GM23248 (cell line): ENCODE data around the gene RBBP5. TPM values are rescaled to one million over a fixed set of nuclear protein-coding genes. Genes with fewer than 3 reads are reported as not detected.
A peak's percentile ranks its signal among the peaks of the same experiment; 100 is the strongest.

ENCODE experiments used
- DNase-seq: peaks from one replicate; pipeline ENCODE4 v3.0.0-alpha.2; 2015
- H2AFZ ChIP-seq: fragments of 200-600 bp; sonication (generic); 2 replicates; pipeline ENCODE4 v1.6.1; 2016; ENCODE audit warnings: antibody characterized with exemption
- H3F3A ChIP-seq: fragments of 200-600 bp; sonication (generic); 2 replicates; pipeline ENCODE4 v1.6.1; 2016; ENCODE audit warnings: mild to moderate bottlenecking, antibody characterized with exemption, mixed run types; ENCODE audit not compliant: insufficient read depth
- H3K27ac ChIP-seq: fragments of 200-600 bp; sonication (generic); 2 replicates; pipeline ENCODE4 v1.5.1; 2016; ENCODE audit warnings: mild to moderate bottlenecking
- H3K27me3 ChIP-seq: fragments of 200-600 bp; sonication (generic); replicated peaks from 2 replicates; pipeline ENCODE4 v1.6.1; 2016; ENCODE audit warnings: mild to moderate bottlenecking; ENCODE audit not compliant: insufficient read depth
- H3K36me3 ChIP-seq: fragments of 200-600 bp; sonication (generic); 2 replicates; pipeline ENCODE4 v1.6.1; 2016; ENCODE audit warnings: low read depth, mild to moderate bottlenecking
- H3K4me1 ChIP-seq: fragments of 200-600 bp; sonication (generic); 2 replicates; pipeline ENCODE4 v1.6.1; 2016; ENCODE audit warnings: mild to moderate bottlenecking; ENCODE audit not compliant: insufficient read depth
- H3K4me2 ChIP-seq: fragments of 200-600 bp; sonication (generic); one replicate; pipeline ENCODE4 v1.6.1; 2016; ENCODE audit warnings: mild to moderate bottlenecking; ENCODE audit not compliant: unreplicated experiment
- H3K4me3 ChIP-seq: fragments of 200-600 bp; sonication (generic); 2 replicates; pipeline ENCODE4 v1.5.1; 2016; ENCODE audit warnings: mild to moderate bottlenecking
- H3K79me2 ChIP-seq: fragments of 200-600 bp; sonication (generic); 2 replicates; pipeline ENCODE4 v1.6.1; 2016; ENCODE audit warnings: mild to moderate bottlenecking; ENCODE audit not compliant: insufficient read depth
- H3K9ac ChIP-seq: fragments of 200-600 bp; sonication (generic); 2 replicates; pipeline ENCODE4 v1.6.1; 2016; ENCODE audit warnings: mild to moderate bottlenecking
- H3K9me2 ChIP-seq: fragments of 200-600 bp; sonication (generic); 2 replicates; pipeline ENCODE4 v1.6.1; 2016; ENCODE audit warnings: mixed run types, mild to moderate bottlenecking, moderate library complexity; ENCODE audit not compliant: insufficient read depth
- H3K9me3 ChIP-seq: fragments of 200-600 bp; sonication (generic); one replicate; pipeline ENCODE4 v1.6.1; 2017; ENCODE audit warnings: low read depth
- H4K20me1 ChIP-seq: fragments of 200-600 bp; sonication (generic); 2 replicates; pipeline ENCODE4 v1.6.0; 2016; ENCODE audit not compliant: insufficient read depth
- EZH2 ChIP-seq: fragments of 200-600 bp; sonication (generic); IDR thresholded peaks from 2 replicates; pipeline ENCODE4 v1.6.1; 2018; ENCODE audit warnings: antibody characterized with exemption, mild to moderate bottlenecking; ENCODE audit not compliant: insufficient read depth, poor library complexity, severe bottlenecking
- EZH2phosphoT487 ChIP-seq: fragments of 200-600 bp; sonication (generic); IDR thresholded peaks from 2 replicates; pipeline ENCODE4 v1.6.1; 2018; ENCODE audit warnings: antibody characterized with exemption, moderate library complexity, mild to moderate bottlenecking, low read depth; ENCODE audit not compliant: insufficient read depth
- WGBS, 2 experiments: methylation state at CpG; one replicate each; pipeline ENCODE4 v1.1.6; 2015 to 2017; ENCODE audit warnings: low lambda C conversion rate in 2 of 2, low coverage in 1 of 2; ENCODE audit errors: missing lambda C conversion rate in 2 of 2; 5-methylcytosine and 5-hydroxymethylcytosine counted together
- in situ Hi-C: fragments of 300-500 bp; cut with MboI; formaldehyde crosslinking; loops from 2 replicates; pipeline ENCODE4 v1.15.0; 2020
- polyA plus RNA-seq: library from polyadenylated mRNA; unstranded; fragments of >200 nt; fragmentation: Nextera tagmentation; extraction: Ambion mirVana; gene quantifications from 2 replicates; pipeline ENCODE4 v1.2.1, GENCODE V29; 2016
- total RNA-seq: library from RNA; depleted of rRNA; stranded (reverse); fragments of >200 nt; shearing (Covaris generic); gene quantifications from 2 replicates; pipeline ENCODE4 v1.2.3, GENCODE V29; 2014

RBBP5 gene
- total and polyA plus RNA-seq, 2 experiments from 2014 or later, result 13.6 to 14.3 TPM

DNA sequence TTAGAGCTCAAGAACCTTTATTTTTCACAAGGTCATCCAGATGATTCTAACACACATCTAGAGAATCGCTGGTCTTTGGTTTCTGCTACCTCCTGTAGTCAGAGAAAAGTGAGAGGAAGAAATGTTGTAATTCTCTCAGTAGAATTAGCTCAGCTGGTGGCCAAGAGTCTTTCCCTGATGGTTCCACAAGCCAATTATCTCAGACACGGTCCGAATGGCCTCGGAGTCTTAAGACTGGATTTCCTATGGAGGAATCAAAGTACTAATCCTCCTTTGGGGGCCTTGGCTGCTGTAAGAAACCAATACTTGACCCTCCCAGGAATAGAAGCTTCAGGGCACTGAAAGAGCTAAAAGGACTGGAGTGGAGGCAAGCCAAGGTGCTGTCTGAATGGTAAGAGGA lies 39.3 kb downstream of the RBBP5 start:
- no peak overlapping the region for H3K4me2 ChIP-seq
- in situ Hi-C loops, result no loop called here
- no peak overlapping the region for H3K27ac ChIP-seq
- no peaks in the 10 kb centered on the region for H4K20me1 ChIP-seq
- TF ChIP-seq EZH2 (no peak), EZH2phosphoT487 (no peak)
- H3F3A ChIP-seq, result no peaks in the 10 kb centered on the region
- H3K4me3 ChIP-seq, result no peak overlapping the region
- peaks cover 14% of the 10 kb centered on the region for H3K36me3 ChIP-seq
- no peaks in the 10 kb centered on the region for H3K9me3 ChIP-seq
- DNase-seq, result no peak
- no peaks in the 10 kb centered on the region for H3K27me3 ChIP-seq
- 88 to 92% methylated on average over 4 of the region's 4 CpGs for WGBS, 2 experiments
- H2AFZ ChIP-seq, result no peak overlapping the region
- no peaks in the 10 kb centered on the region for H3K9me2 ChIP-seq
- H3K79me2 ChIP-seq, result no peaks in the 10 kb centered on the region
- H3K4me1 ChIP-seq, result no peaks in the 10 kb centered on the region
- no peak overlapping the region for H3K9ac ChIP-seq

DNA sequence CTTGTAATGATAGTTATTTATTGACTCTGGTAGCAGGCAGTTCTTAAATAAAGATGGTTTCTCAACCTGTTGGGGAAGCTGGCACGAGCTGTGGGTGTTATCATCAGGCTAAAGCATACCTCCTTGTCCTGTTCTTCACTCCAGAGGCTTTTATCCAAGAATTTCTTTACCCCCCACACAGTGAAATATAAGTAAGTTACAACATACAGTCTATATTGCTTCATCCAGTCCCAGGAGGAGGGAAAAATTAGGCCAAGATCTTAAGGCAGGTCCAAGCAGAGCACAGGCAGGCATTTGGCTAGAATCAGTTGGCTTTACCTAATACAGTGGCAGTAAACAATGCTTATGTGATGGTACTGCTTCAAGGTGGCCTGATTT lies 43.9 kb downstream of the RBBP5 start:
- in situ Hi-C loops, result no loop called here
- Histone ChIP-seq H3K9ac (no peak overlapping the region), H3K9me3 (no peaks in the 10 kb centered on the region), H3K27ac (no peak overlapping the region), H3K4me2 (no peak overlapping the region), H3K4me1 (no peaks in the 10 kb centered on the region), H3K36me3 (no peaks in the 10 kb centered on the region), H3K79me2 (no peaks in the 10 kb centered on the region), H3K27me3 (no peaks in the 10 kb centered on the region), H3F3A (no peaks in the 10 kb centered on the region), H4K20me1 (no peaks in the 10 kb centered on the region), H3K9me2 (no peaks in the 10 kb centered on the region), H2AFZ (no peak overlapping the region), H3K4me3 (no peak overlapping the region)
- TF ChIP-seq EZH2 (no peak), EZH2phosphoT487 (no peak)
- DNase-seq, result no peak
- 45 to 47% methylated on average over 1 of the region's 1 CpG for WGBS, 2 experiments

GRCh38 chr1:205077158-205077933 lies 44.4 kb downstream of the RBBP5 start:
- no peak overlapping the region for H3K4me3 ChIP-seq
- WGBS, 2 experiments, result 80 to 82% methylated on average over 7 of the region's 7 CpGs
- no peak overlapping the region for H3K4me2 ChIP-seq
- H3K79me2 ChIP-seq, result no peaks in the 10 kb centered on the region
- no peaks in the 10 kb centered on the region for H3K36me3 ChIP-seq
- no peaks in the 10 kb centered on the region for H3K4me1 ChIP-seq
- H2AFZ ChIP-seq, result no peak overlapping the region
- H4K20me1 ChIP-seq, result no peaks in the 10 kb centered on the region
- no peaks in the 10 kb centered on the region for H3K9me3 ChIP-seq
- no peak overlapping the region for H3K27ac ChIP-seq
- no peaks in the 10 kb centered on the region for H3K27me3 ChIP-seq
- peak; percentile 25 for DNase-seq
- no peaks in the 10 kb centered on the region for H3F3A ChIP-seq
- no peak overlapping the region for H3K9ac ChIP-seq
- TF ChIP-seq EZH2phosphoT487 (no peak), EZH2 (no peak)
- H3K9me2 ChIP-seq, result no peaks in the 10 kb centered on the region
- in situ Hi-C loops, result no loop called here

GRCh38 chr1:205076245-205076761 lies 45.5 kb downstream of the RBBP5 start:
- Histone ChIP-seq H3K9me2 (no peaks in the 10 kb centered on the region), H3K4me1 (no peaks in the 10 kb centered on the region), H4K20me1 (no peaks in the 10 kb centered on the region), H3K9me3 (no peaks in the 10 kb centered on the region), H2AFZ (no peak overlapping the region), H3K9ac (no peak overlapping the region), H3K4me2 (no peak overlapping the region), H3K27me3 (no peaks in the 10 kb centered on the region), H3K79me2 (no peaks in the 10 kb centered on the region), H3K4me3 (no peak overlapping the region), H3K36me3 (no peaks in the 10 kb centered on the region), H3K27ac (no peak overlapping the region), H3F3A (no peaks in the 10 kb centered on the region)
- DNase-seq, result no peak
- WGBS, 2 experiments, result 79 to 86% methylated on average over 4 of the region's 4 CpGs
- in situ Hi-C loops, result no loop called here
- no peak for TF ChIP-seq EZH2
- no peak for TF ChIP-seq EZH2phosphoT487
